ENCODE data around the gene KRTAP10-1.
"Not testable (repeated sequence)": the region's sequence is repeated elsewhere in the genome, so short reads cannot be mapped to it uniquely, and the experiment has no call there.

The KRTAP10-1 gene

GRCh38 chr21:44581158-44581557 lies 41.2 kb upstream of the KRTAP10-1 start:
- DNase-seq (ENCODE audit: low read depth): no peak
- TF ChIP-seq, protein P1, sequence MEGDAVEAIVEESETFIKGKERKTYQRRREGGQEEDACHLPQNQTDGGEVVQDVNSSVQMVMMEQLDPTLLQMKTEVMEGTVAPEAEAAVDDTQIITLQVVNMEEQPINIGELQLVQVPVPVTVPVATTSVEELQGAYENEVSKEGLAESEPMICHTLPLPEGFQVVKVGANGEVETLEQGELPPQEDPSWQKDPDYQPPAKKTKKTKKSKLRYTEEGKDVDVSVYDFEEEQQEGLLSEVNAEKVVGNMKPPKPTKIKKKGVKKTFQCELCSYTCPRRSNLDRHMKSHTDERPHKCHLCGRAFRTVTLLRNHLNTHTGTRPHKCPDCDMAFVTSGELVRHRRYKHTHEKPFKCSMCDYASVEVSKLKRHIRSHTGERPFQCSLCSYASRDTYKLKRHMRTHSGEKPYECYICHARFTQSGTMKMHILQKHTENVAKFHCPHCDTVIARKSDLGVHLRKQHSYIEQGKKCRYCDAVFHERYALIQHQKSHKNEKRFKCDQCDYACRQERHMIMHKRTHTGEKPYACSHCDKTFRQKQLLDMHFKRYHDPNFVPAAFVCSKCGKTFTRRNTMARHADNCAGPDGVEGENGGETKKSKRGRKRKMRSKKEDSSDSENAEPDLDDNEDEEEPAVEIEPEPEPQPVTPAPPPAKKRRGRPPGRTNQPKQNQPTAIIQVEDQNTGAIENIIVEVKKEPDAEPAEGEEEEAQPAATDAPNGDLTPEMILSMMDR (IDR thresholded peaks at IDR 0.05; ENCODE audit: insufficient read depth, low read depth, low read length, missing control alignments): no peak
- no peak overlapping the region for H3K4me3 ChIP-seq (ENCODE audit: low read length)

DNA sequence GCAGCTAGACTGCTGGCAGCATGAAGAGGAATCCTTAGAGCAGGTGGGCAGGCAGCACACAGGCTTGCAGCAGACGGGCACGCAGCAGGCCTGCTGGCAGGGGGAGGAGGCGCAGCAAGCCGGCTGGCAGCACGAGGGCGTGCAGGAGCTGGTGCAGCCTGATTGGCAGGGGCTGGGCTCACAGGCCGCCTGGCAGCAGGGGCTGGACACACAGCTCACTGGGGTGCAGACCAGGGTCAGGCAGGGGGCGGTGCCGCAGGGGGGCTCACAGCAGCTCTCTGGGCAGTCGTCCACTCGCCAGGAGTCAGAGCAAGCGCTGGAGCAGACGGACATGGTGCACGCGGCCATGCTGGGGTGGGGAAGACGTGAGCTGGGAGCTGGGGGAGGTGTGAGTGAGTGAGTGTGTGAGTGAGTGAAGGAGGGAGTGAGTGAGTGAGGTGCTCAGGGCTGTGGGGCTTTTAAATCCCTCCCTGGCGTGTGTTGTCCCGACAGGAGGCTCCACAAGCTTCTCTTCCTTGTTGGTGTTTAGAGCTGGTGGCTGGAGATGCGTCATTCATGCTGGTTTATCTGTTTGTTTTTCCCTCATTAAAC lies 40.3 kb upstream of the KRTAP10-1 start, which contains the start of gene KRTAP10-5:
TSS of gene KRTAP10-5 (minus strand) at position 374 of the 591 bp plus-strand sequence. CDS start at position 348, 26 bp downstream.
- not testable (repeated sequence) for DNase-seq (ENCODE audit: low read depth); H3K4me3 ChIP-seq (ENCODE audit: low read length)

- no peak for DNase-seq (ENCODE audit: low read depth)
- TF ChIP-seq, protein P1 (IDR thresholded peaks at IDR 0.05; ENCODE audit: insufficient read depth, low read depth, low read length, missing control alignments): no peak
- no peak overlapping the region for H3K4me3 ChIP-seq (ENCODE audit: low read length)
Observed at GRCh38 chr21:44579833-44580144, 39.8 kb upstream of the KRTAP10-1 start.

- no peak overlapping the region for H3K4me3 ChIP-seq (ENCODE audit: low read length)
Observed at GRCh38 chr21:44579056-44579832, 39.2 kb upstream of the KRTAP10-1 start.

GRCh38 chr21:44578371-44579055 lies 38.5 kb upstream of the KRTAP10-1 start:
- DNase-seq (ENCODE audit: low read depth): no peak
- no peak overlapping the region for H3K4me3 ChIP-seq (ENCODE audit: low read length)
- TF ChIP-seq, protein P1 (IDR thresholded peaks at IDR 0.05; ENCODE audit: insufficient read depth, low read depth, low read length, missing control alignments): no peak

More at GRCh38 chr21:44579056-44579832, 39.2 kb upstream of the KRTAP10-1 start:
- DNase-seq (ENCODE audit: low read depth): no peak
- TF ChIP-seq, protein P1 (IDR thresholded peaks at IDR 0.05; ENCODE audit: insufficient read depth, low read depth, low read length, missing control alignments): no peak

DNA sequence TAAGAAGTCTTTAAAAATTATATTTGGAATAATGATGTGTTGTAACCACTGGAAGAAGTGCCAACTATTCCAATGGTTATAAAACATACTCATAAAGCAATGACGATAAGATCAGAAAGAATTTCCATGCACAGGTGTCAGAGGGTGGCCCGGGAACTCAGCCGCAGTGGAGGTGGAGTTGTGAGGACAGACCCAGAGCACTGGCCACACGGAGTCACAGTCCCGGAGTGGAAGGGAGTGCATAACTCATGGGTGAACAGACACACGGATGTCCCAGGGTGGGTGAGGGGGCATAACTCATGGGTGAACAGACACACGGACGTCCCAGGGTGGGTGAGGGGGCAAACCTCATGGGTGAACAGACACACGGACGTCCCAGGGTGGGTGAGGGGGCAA lies 36.0 kb upstream of the KRTAP10-1 start:
- no peak overlapping the region for H3K4me3 ChIP-seq (ENCODE audit: low read length)
- TF ChIP-seq, protein P1 (IDR thresholded peaks at IDR 0.05; ENCODE audit: insufficient read depth, low read depth, low read length, missing control alignments): no peak
- no peak for DNase-seq (ENCODE audit: low read depth)

GRCh38 chr21:44575307-44576024 lies 35.5 kb upstream of the KRTAP10-1 start:
- DNase-seq (ENCODE audit: low read depth): no peak
- no peak overlapping the region for H3K4me3 ChIP-seq (ENCODE audit: low read length)
- TF ChIP-seq, protein P1 (IDR thresholded peaks at IDR 0.05; ENCODE audit: insufficient read depth, low read depth, low read length, missing control alignments): no peak
